ENCODE results near the gene MYADM.
A peak's percentile ranks its signal among the peaks of the same experiment; 100 is the strongest.
"Not testable (repeated sequence)": the region's sequence is repeated elsewhere in the genome, so short reads cannot be mapped to it uniquely, and the experiment has no call there.

MYADM gene

GRCh38 chr19:53867225-53868090, at the start of gene MYADM:
TSS of gene MYADM (plus strand) at chr19:53867883. CDS start at chr19:53873530, 5,647 bp downstream.
- peak; percentile 92 to 99 (median 97) for DNase-seq

- no peak for DNase-seq
Observed at GRCh38 chr19:53818756-53819155, 48.9 kb upstream of the MYADM start.

GRCh38 chr19:53819861-53820260, 47.8 kb upstream of the MYADM start:
- no peak for DNase-seq

- DNase-seq: no peak
Observed at GRCh38 chr19:53823380-53824120, 44.1 kb upstream of the MYADM start.

GRCh38 chr19:53824134-53824611, 43.5 kb upstream of the MYADM start, which contains the start of gene NLRP12:
TSS of gene NLRP12 (minus strand) at chr19:53824314. CDS start at chr19:53824174, 140 bp downstream.
- DNase-seq: no peak

- no peak for DNase-seq
Observed at GRCh38 chr19:53826876-53827275, 40.8 kb upstream of the MYADM start.

- DNase-seq: no peak
Observed at GRCh38 chr19:53828531-53828930, 39.2 kb upstream of the MYADM start.

GRCh38 chr19:53832861-53833260, 34.8 kb upstream of the MYADM start:
- not testable (repeated sequence) for DNase-seq

- DNase-seq: not testable (repeated sequence)
Observed at GRCh38 chr19:53838446-53838845, 29.2 kb upstream of the MYADM start.

GRCh38 chr19:53840241-53840640, 27.4 kb upstream of the MYADM start:
- not testable (repeated sequence) for DNase-seq

- DNase-seq: not testable (repeated sequence)
Observed at GRCh38 chr19:53840914-53841313, 26.8 kb upstream of the MYADM start.

- DNase-seq: no peak
Observed at GRCh38 chr19:53844849-53845246, 22.8 kb upstream of the MYADM start.

GRCh38 chr19:53847555-53847954, 20.1 kb upstream of the MYADM start:
- no peak for DNase-seq

- DNase-seq: no peak
Observed at GRCh38 chr19:53849237-53849676, 18.4 kb upstream of the MYADM start.

- DNase-seq: no peak
Observed at GRCh38 chr19:53853707-53854106, 14.0 kb upstream of the MYADM start.

- DNase-seq: no peak
Observed at GRCh38 chr19:53864308-53864836, 3.3 kb upstream of the MYADM start.

GRCh38 chr19:53865523-53865917, 2.2 kb upstream of the MYADM start:
- DNase-seq: no peak

GRCh38 chr19:53865918-53866864, 1.5 kb upstream of the MYADM start:
- DNase-seq: peak; percentile 14 to 56 (median 28)

- no peak for DNase-seq
Observed at GRCh38 chr19:53866865-53867224, 838 bp upstream of the MYADM start.

- DNase-seq: peak in 2 of 4 experiments; percentile 8 to 30
Observed at GRCh38 chr19:53868091-53868891, 608 bp downstream of the MYADM start.

All from activated naive CD4-positive, alpha-beta T cell (primary cell).